Small intestine (tissue), 7 donors: ENCODE results near the gene GUCY1A2. TPM values are rescaled to one million over a fixed set of nuclear protein-coding genes. Genes with fewer than 3 reads are reported as not detected.

Experiments
- DNase-seq, 2 donors: peaks; one replicate each; pipeline versions ENCODE4 v3.0.0 to v3.0.0-alpha.2; 2013
- FAIRE-seq: peaks from 2 replicates; lab custom pipeline; 2012; peaks lifted over from hg19 to GRCh38; lab: Jason Lieb, UNC
- H3K27ac ChIP-seq, 3 donors: one replicate each; pipeline ENCODE4 v1.5.1; 2013; ENCODE audit warnings: low read length in 2 of 3, mild to moderate bottlenecking in 2 of 3, control low read depth in 1 of 3, inconsistent platforms in 1 of 3, low read depth in 1 of 3, moderate library complexity in 1 of 3
- H3K27me3 ChIP-seq, 3 donors: one replicate each; pipeline ENCODE4 v1.6.1; 2013; ENCODE audit warnings: low read length in 3 of 3, inconsistent platforms in 1 of 3; ENCODE audit not compliant: control insufficient read depth in 3 of 3, insufficient read depth in 3 of 3
- H3K36me3 ChIP-seq, 3 donors: one replicate each; pipeline ENCODE4 v1.6.1; 2013; ENCODE audit warnings: low read length in 3 of 3, inconsistent platforms in 1 of 3, low read depth in 1 of 3, mild to moderate bottlenecking in 1 of 3, moderate library complexity in 1 of 3; ENCODE audit not compliant: control insufficient read depth in 3 of 3, insufficient read depth in 2 of 3
- H3K4me1 ChIP-seq, 3 donors: one replicate each; pipeline ENCODE4 v1.6.1; 2013; ENCODE audit warnings: low read length in 2 of 3, inconsistent platforms in 1 of 3, low read depth in 1 of 3, mild to moderate bottlenecking in 1 of 3, moderate library complexity in 1 of 3; ENCODE audit not compliant: control insufficient read depth in 3 of 3, insufficient read depth in 2 of 3
- H3K4me3 ChIP-seq, 3 donors: one replicate each; pipeline ENCODE4 v1.5.1; 2013; ENCODE audit warnings: low read length in 3 of 3, control low read depth in 1 of 3, inconsistent platforms in 1 of 3, low read depth in 1 of 3, mild to moderate bottlenecking in 1 of 3, moderate library complexity in 1 of 3
- H3K9me3 ChIP-seq, 2 donors: one replicate each; pipeline ENCODE4 v1.6.1; 2013; ENCODE audit warnings: low read depth in 1 of 2, low read length in 1 of 2; ENCODE audit not compliant: control insufficient read depth in 2 of 2, insufficient read depth in 1 of 2
- WGBS, 3 donors: extraction: QIAGEN DNeasy Blood & Tissue Kit; methylation state at CpG; one replicate each; pipeline ENCODE4 v1.1.7; 2013; 5-methylcytosine and 5-hydroxymethylcytosine counted together
- polyA plus RNA-seq, 4 donors: library from polyadenylated mRNA; stranded (reverse) in 3 of 4; unstranded in 1 of 4; fragments of 200-250 nt in 3 of 4; fragments of 120-200 nt in 1 of 4; gene quantifications; one replicate each; pipeline versions ENCODE4 v1.2.1 to v1.2.3, GENCODE V29; 2013
- donor health status: healthy with polysubstance abuse.
- donor health status: control.
- donor health status: control.
- donor health status: Bipolar disorder and iron deficiency.
- donor health status: healthy.

The GUCY1A2 gene
- polyA plus RNA-seq, 4 donors, result under 0.01 to 1.4 (median 1.0) TPM; not detected in 1

DNA sequence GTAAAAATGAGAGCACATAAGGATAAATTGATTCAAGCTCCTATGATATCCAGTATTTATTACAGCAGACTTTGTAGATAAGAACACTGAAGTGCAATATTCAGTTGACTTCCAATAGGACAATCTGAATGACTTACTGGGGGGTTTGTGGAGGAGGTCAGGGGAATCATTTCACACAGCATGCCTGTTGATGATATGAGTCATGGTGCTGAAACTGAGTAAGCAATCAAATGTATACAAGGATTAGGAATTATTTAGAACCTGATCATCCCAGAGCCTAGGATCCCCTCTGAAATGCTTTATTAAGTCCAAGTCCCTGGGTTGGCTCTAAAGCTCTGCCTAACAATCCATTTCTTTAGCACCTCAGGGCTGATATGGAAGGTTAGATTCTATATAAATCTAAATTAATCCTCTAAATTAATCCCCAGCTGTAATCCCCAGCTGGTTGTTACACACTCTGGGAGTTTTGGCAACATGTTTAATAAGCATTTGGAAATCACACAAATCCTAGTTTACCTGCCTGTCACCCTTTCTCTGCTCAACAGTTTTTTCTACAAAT is 326.4 kb downstream of the GUCY1A2 start:
- Histone ChIP-seq H3K4me3 (no peak overlapping the region), H3K27ac (no peak overlapping the region), H3K9me3 (no peaks in the 10 kb centered on the region), H3K27me3 (no peaks in the 10 kb centered on the region), H3K4me1 (no peaks in the 10 kb centered on the region), H3K36me3 (no peaks in the 10 kb centered on the region)
- DNase-seq, result no peak
- no peak for FAIRE-seq

DNA sequence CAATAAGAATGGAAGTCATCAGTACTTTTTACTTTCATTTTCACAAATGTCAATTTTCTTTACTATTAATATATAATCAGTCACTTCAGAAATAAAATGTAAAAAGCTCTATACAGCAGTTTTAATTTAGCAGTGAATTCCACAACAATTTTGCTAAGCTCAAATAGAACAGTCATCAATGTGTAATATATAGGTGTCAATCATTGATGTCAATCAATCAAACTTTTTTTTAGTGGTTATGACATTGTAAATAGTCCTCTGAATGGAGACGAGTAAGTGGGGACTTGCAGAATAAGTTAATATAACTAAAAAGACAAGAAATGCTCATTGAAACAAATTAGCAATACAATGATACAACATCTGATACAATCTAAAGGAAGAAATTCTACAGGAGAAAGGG is 327.4 kb downstream of the GUCY1A2 start:
- no peaks in the 10 kb centered on the region for H3K27me3 ChIP-seq
- H3K4me3 ChIP-seq, result no peak overlapping the region
- H3K9me3 ChIP-seq, result no peaks in the 10 kb centered on the region
- DNase-seq (no peak), FAIRE-seq (no peak)
- H3K4me1 ChIP-seq, result no peaks in the 10 kb centered on the region
- H3K27ac ChIP-seq, result no peak overlapping the region
- WGBS, 3 donors, result 74 to 81% (median 78%) methylated on average over 1 of the region's 1 CpG
- H3K36me3 ChIP-seq, result no peaks in the 10 kb centered on the region

DNA sequence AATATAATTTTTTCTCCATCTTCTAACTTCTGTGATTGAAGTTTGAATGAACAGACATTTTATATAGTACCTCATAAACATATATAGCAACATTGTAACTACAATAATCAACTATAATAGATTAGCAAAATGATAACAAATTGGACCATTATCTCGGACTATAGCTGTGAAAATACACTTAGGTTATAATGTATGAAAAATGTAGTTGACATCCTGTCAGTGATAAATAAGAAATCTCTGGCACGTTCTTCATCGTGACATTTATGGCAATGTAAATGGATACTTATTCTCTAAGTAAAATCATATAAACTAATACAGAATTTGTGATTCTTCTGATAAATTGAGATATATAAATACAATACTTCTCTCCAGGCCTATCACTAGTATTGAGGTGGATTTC is 333.3 kb downstream of the GUCY1A2 start:
- Histone ChIP-seq H3K9me3 (no peaks in the 10 kb centered on the region), H3K4me1 (no peaks in the 10 kb centered on the region), H3K27ac (no peak overlapping the region), H3K27me3 (no peaks in the 10 kb centered on the region), H3K36me3 (no peaks in the 10 kb centered on the region), H3K4me3 (no peak overlapping the region)
- 77 to 86% (median 81%) methylated on average over 3 of the region's 3 CpGs for WGBS, 3 donors
- no peak for DNase-seq
- no peak for FAIRE-seq

DNA sequence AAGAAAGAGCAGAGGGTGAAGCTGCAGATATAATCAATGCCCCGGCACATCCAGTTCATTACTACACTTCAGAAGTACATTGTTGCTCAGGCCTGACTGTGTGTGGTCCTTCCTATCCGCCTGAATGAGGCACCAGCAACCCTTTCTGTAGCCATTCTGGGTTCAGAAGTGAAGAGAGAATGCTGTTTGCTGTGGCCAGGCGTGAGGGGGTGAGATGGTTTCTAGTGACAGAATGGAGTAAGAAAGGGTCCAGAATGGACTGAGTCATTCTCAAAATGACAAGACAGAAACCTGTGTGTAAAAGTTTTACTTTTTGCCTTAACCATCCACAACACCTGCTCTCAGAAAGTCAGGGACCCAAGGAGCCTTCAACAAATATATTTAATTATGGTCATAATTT is 334.8 kb downstream of the GUCY1A2 start:
- H3K36me3 ChIP-seq, result no peaks in the 10 kb centered on the region
- no peak overlapping the region for H3K4me3 ChIP-seq
- no peak for DNase-seq
- no peaks in the 10 kb centered on the region for H3K4me1 ChIP-seq
- WGBS, 3 donors, result 72 to 75% (median 74%) methylated on average over 3 of the region's 3 CpGs
- no peak overlapping the region for H3K27ac ChIP-seq
- H3K9me3 ChIP-seq, result no peaks in the 10 kb centered on the region
- H3K27me3 ChIP-seq, result no peaks in the 10 kb centered on the region
- no peak for FAIRE-seq

DNA sequence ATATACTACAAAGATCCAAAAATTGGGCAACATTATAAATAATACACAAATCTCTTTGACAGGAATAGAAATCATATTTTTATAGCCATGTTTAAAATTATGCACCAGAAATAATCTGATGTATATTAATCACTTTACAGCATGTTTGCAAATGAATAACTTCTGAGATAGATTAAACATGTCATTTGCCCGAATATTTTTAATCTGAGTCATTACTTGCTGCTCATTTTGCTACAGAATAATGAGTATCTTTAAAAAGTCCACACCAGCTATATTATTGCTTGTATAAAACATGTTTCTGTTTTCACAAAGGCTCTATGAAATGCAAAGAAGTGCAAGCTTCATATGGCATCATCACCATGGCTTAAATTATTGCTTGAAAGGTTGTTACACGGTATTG is 336.8 kb downstream of the GUCY1A2 start:
- H3K4me3 ChIP-seq, result no peak overlapping the region
- H3K9me3 ChIP-seq, result no peaks in the 10 kb centered on the region
- DNase-seq, result no peak
- FAIRE-seq, result no peak
- H3K36me3 ChIP-seq, result no peaks in the 10 kb centered on the region
- H3K27ac ChIP-seq, result no peak overlapping the region
- 34 to 59% (median 41%) methylated on average over 2 of the region's 2 CpGs for WGBS, 3 donors
- H3K27me3 ChIP-seq, result no peaks in the 10 kb centered on the region
- H3K4me1 ChIP-seq, result no peaks in the 10 kb centered on the region

DNA sequence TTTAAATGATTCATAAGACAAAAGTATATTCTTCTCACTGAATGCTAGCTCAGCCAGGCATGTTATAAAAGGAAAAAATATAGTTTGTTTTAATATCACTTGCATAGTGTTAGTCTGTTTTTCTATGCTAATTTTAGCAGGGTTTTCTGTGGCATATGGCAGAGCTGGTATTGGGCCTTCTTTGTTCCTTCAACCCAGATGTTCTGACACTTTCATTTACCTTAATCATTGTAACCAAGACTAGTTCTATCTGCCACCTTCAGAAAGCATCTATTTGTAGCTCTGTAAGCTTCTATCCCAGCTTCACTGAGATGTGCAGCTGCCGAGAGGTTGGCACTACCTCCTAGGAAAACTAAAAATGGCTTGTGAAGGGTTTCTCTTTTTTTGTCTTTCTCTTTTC is 338.7 kb downstream of the GUCY1A2 start:
- Histone ChIP-seq H3K36me3 (no peaks in the 10 kb centered on the region), H3K27me3 (no peaks in the 10 kb centered on the region), H3K4me1 (no peaks in the 10 kb centered on the region), H3K4me3 (no peak overlapping the region), H3K9me3 (no peaks in the 10 kb centered on the region), H3K27ac (no peak overlapping the region)
- WGBS, 3 donors, result 76 to 85% (median 81%) methylated on average over 1 of the region's 1 CpG
- FAIRE-seq, result no peak
- DNase-seq, result no peak

DNA sequence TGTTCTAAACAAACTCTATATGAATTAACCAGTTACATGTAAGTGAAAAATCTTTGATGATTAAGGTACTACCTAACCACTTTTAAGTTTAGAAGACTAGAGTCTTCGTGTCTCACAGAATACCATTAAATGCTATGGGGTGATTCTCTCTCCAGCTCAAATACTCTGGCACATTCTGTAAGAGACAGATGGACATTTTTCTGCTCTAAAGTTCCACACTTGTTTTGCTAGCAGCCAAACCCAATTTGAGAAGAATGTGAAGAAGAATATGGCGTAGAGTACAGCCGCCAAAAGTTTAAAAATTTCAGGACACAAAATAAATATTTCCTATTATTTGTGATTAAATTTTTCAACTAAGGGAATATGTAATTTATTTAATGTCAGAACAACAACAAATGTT is 339.1 kb downstream of the GUCY1A2 start:
- Histone ChIP-seq H3K27ac (no peak overlapping the region), H3K27me3 (no peaks in the 10 kb centered on the region), H3K4me1 (no peaks in the 10 kb centered on the region), H3K4me3 (no peak overlapping the region), H3K36me3 (no peaks in the 10 kb centered on the region), H3K9me3 (no peaks in the 10 kb centered on the region)
- DNase-seq (no peak), FAIRE-seq (no peak)
- WGBS, 3 donors, result 77 to 88% (median 85%) methylated on average over 3 of the region's 3 CpGs

DNA sequence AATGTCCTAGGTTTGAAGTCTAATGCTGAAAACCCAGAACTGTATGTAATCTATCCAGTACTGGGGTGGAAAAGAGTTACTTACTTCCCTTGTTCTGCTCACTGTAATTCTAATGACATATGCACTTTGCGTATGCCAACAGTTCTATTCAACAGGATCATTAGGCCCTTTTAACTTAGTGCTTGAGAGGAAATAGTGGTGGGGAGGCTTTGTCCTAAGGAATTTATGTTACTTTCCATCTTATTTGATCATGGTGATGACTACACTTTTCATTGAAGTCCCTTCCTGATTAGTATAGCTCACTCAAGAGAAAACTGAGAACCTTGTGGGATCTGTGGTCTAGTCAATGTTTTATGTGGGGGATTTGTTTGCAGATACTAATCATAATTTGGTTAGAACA is 348.2 kb downstream of the GUCY1A2 start:
- Histone ChIP-seq H3K36me3 (no peaks in the 10 kb centered on the region), H3K4me1 (no peaks in the 10 kb centered on the region), H3K9me3 (no peaks in the 10 kb centered on the region), H3K4me3 (no peak overlapping the region), H3K27ac (no peak overlapping the region), H3K27me3 (no peaks in the 10 kb centered on the region)
- 96 to 100% (median 100%) methylated on average over 1 of the region's 1 CpG for WGBS, 3 donors
- FAIRE-seq (no peak), DNase-seq (no peak)

DNA sequence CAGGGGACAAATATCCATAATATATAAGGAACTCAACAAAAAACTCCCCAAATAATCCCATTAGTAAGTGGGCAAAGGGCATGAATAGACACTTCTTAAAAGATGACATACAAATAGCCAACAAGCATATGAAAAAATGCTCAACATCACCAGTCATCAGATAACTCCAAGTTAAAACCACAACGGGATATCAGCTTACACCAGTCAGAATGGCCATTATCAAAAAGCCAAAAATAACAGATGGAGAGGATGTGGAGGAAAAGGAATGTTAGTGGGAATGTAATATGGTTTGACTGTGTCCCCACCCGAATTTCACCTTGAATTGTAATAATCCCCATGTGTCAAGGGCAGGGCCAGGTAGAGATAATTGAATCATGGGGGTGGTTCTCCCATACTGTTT is 350.1 kb downstream of the GUCY1A2 start:
- H3K27me3 ChIP-seq, result no peaks in the 10 kb centered on the region
- H3K4me3 ChIP-seq, result no peak overlapping the region
- H3K36me3 ChIP-seq, result no peaks in the 10 kb centered on the region
- DNase-seq (no peak), FAIRE-seq (no peak)
- H3K4me1 ChIP-seq, result no peaks in the 10 kb centered on the region
- 71 to 82% (median 74%) methylated on average over 2 of the region's 2 CpGs for WGBS, 3 donors
- no peak overlapping the region for H3K27ac ChIP-seq
- H3K9me3 ChIP-seq, result no peaks in the 10 kb centered on the region
